Fibroblast of peridontal ligament (primary cell): ENCODE data around the gene GPD1.

Experiments
- DNase-seq: peaks from one replicate; pipeline ENCODE4 v3.0.0-alpha.2; 2010; ENCODE audit errors: extremely low read depth

Gene GPD1

GRCh38 chr12:50073712-50074111 is 30.1 kb upstream of the GPD1 start:
- DNase-seq: no peak

DNA sequence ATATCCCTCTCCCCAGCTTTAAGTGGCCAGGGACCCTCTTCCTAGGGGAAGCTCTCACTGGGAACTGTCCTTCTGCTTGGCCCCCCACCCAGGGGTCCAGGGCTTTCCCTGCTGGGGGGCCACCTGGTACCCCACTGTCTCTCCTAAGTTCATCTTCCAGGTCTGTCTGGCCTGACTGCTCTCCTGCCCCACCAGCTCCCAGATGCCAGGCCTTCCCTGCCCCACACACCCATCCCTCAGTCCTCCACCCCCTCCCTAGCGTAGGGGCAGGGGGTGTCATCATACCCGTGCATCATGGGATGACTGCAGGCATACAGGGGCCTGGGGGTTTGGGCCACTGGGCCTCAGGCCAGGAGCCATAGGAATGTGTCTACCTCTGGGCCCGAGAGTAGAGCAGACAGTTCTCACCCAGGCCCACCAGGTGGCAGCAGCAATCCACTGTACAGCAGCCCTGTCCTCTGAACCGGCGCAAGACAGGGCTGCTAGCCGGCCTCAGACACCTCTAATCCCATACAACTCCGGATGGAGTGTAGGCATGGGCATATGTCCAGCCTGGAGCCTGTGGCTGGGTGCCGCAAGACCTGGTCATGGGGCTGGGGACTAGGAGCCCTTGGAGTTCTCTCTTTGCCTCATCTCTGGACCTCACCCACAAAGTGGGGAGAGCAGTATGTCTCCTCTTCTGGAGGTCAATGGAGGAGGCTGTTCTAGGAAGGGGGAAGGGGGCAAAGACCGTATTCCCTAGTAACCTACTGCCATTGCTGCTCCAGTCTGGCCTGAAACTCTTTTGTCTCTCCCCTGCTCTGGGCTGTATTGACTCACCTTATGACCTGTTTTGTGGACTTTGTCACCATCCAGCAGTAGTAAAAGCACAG is 28.6 kb upstream of the GPD1 start:
- peak; percentile 76 for DNase-seq

DNA sequence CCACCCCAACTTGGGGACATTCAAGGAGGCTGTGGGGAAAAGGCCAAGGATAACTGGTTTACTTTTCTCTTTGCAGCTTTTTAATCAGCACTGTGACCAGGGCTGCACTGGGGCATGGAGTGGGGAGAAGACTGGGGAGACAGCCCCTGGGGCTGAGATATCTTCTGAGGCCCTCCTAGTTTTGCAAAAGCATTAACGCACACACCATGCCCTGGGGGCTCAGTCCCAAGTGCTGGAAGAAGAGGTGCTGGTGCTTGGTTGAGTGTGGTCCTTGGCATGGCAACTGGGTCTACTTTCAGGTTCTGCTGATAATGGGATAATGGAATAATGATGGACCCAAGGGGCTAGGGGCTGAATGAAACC is 28.0 kb upstream of the GPD1 start:
- no peak for DNase-seq

- DNase-seq: no peak
Measured at GRCh38 chr12:50077099-50077498, 26.7 kb upstream of the GPD1 start.

DNA sequence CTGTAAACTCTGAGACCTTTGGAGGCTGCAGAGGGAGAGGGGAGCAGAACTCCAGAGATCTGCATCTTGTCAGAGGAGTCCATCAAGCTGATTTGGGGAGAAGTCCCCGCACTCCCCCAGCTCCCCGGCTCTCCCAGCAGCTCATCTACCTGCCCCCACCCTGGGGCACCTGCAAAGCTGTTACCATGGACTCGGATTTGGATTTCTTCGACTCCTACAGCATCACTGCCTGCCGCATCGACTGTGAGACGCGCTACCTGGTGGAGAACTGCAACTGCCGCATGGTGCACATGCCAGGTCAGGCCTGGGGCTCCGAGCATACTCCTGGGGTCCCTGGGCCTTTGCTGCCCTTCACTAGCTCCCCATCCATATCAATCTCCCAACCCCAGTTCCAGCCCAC is 25.5 kb upstream of the GPD1 start:
- no peak for DNase-seq

GRCh38 chr12:50079771-50080170 is 24.0 kb upstream of the GPD1 start:
- DNase-seq: no peak

- no peak for DNase-seq
Measured at GRCh38 chr12:50081096-50081808, 22.6 kb upstream of the GPD1 start.

DNA sequence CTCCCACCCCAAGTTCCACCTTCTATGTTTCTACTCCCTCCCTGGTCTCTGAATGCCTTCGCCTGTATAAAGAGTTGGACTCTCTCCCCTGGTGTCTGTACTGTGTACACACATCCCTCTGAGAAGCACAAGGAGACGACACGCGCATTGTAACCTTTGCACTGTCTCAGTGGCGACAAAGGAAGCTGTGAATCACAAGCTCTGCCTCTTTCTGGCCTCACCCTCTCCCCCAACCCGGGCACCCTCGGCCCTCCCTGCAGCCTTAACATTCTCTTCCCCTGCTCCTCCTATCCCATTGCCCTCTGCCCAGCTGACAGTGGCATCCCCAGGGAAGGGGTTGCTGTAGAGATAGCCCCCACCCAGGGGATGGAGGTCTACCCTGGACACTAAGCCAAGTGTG is 21.2 kb upstream of the GPD1 start:
- no peak for DNase-seq

- DNase-seq: no peak
Measured at GRCh38 chr12:50083301-50083700, 20.5 kb upstream of the GPD1 start.

DNA sequence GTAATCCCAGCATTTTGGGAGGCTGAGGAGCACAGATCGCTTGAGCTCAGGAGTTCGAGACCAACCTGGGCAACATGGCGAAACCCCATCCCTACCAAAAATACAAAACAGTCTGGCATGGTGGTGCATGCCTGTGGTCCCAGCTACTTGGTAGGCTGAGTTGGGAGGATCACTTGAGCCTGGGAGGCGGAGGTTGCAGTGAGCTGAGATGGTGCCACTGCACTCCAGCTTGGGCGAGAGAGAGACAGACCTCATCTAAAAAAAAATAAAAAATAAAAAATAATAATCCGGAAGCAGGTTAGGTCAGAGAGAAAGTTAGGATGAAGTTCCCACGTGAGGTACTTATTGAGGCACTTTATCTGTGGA is 19.4 kb upstream of the GPD1 start:
- peak; percentile 7 for DNase-seq

DNA sequence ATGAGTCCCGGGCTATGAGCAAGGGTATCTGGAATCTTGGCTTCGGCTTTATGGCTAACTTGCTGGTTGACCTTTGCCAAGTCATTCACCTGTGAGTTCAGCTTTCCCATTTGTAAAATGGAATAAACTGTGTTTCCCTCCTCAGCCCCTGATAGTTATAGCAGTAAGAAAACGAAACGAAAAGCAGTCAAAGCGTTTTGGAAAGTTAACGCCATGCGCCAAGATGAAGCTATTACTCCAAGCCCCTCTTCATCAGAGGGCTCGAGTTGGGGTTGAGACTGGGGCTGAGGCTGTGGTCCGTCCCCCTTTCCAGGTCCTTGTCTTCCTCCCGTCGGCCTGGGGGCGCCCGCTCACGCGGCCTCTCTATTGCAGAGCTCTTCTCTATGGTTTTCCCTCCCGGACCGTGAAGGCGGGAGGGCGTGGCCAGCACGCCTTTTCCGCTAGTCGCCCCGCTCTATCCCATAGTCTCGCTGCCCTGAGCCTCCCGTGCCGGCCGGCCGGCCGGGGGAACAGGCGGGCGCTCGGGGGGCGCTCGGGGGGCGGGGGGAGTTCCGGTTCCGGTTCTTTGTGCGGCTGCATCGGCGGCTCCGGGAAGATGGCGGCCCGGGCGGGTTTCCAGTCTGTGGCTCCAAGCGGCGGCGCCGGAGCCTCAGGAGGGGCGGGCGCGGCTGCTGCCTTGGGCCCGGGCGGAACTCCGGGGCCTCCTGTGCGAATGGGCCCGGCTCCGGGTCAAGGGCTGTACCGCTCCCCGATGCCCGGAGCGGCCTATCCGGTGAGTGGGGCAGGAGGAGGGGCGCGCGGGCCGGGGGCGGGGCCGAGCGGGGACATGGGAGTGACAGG is 18.8 kb upstream of the GPD1 start, which contains the start of gene SMARCD1:
SMARCD1 (plus strand) TSS at position 568 of the 840 bp plus-strand sequence; CDS start at position 596, 28 bp downstream.
- peak; percentile 90 for DNase-seq

DNA sequence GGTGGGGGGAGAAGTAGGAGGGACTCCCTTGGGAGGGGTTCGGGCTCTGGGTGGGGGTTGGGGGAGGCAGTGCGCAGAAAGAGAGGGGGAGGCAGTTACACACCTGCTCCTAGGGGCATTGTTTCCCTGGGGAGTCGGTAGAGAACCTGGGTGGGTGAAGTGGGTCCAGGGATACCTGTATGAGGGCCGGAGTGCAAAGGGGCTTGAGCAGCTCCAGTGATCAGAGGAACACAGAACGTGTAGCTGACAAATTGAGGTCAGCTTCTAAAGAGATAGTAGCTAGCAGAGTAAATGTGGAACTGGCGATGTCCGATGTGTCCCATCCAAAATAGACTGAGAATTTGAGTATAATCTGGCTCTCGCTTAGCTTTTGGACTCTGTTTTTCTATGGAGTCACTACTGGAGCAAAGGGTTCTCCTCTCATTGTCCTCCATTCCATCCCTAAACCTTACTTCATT is 18.2 kb upstream of the GPD1 start:
- no peak for DNase-seq

- DNase-seq: no peak
Measured at GRCh38 chr12:50086148-50086547, 17.7 kb upstream of the GPD1 start.

DNA sequence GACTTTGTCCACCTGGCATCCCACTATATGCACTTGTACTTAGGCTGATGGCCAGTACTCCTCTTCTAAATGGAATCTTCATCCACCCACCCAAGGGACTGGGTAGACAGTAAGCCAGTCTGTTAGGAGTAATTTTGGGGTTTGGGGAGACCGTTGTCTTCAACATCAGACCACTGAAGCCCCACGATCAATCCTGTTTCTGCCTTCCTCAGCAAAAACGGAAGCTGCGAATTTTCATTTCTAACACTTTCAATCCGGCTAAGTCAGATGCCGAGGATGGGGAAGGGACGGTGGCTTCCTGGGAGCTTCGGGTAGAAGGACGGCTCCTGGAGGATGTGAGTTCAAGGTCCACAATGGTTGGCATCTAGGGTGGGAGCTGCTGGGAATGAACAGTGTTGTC is 16.7 kb upstream of the GPD1 start:
- no peak for DNase-seq

DNA sequence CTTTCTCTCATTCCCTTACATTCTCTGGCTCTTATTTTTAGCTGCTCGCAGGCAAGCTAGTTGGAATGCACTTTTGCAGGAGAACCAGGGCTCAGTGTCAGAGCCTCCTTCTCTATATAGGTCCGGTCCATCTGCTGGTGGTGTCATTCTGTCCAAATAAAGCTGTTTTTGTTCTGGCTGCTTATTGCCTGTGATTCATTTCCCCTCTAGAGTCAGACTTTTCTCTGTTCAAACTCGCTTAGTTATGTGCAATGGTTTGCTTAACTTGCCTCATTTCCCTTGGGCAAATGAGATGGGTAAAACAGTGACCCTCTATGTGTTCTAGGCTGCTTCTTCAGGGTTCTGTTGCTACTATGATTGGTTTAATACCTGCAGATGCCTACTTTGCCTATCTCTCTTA is 15.8 kb upstream of the GPD1 start:
- DNase-seq: peak; percentile 81

GRCh38 chr12:50088577-50089335 is 15.1 kb upstream of the GPD1 start:
- peak; percentile 52 for DNase-seq

DNA sequence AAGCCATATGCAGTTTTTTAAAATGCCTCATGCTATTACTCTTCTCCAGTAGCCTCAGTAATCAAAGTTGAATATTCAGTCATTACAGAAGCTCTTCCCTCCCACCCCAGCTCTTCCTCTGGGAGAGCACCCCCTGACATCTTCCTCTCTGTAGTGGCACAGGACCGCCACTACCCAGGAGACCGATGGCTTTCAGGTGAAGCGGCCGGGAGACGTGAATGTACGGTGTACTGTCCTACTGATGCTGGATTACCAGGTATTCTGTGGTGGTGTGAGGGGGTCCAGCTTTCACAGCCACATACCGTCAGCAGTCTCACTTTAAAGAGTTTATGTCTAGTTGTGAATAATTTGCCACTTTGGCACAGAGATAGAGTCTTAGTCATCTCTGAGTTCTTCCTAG is 14.1 kb upstream of the GPD1 start:
- DNase-seq: no peak

DNA sequence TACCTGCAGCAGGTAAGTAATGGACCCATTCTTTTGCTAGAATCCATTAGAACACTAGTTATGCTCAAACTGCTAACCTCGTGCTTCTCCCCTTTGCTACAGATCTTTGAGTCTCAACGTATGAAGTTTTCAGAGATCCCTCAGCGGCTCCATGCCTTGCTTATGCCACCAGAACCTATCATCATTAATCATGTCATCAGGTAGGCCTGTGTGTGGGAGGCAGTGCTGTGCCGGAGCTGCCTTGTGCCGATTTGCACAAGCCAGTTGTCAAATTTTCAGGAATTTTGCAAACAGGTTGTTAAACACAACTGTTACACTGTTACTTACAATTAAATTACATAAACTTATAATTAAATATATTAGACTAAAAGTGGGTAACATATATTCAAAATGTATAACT is 13.4 kb upstream of the GPD1 start:
- no peak for DNase-seq

DNA sequence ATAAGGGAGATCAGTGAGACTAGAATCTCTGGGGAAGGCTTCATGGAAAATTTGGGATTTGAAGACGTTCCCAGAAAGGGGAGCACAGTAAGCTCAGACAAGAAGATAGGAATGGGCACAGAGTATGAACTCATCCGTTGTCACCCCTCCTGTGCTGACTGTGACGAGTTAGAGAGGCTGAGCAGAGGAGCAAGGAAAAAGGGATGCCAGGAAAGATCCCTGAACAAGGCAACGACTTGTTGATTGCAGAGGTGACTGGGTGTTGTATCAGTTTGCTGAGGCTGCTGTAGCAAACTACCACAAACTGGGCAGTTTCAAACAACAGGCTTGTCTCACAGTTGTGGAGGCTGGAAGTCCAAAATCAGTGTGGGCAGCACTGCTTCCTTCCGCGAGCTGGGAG is 5.9 kb upstream of the GPD1 start:
- no peak for DNase-seq

GRCh38 chr12:50099302-50100008 is 4.4 kb upstream of the GPD1 start:
- peak; percentile 50 for DNase-seq

GRCh38 chr12:50100561-50100960 is 3.2 kb upstream of the GPD1 start:
- no peak for DNase-seq
